ENCODE results near the gene SPEF2.
"Not testable (repeated sequence)": the region's sequence is repeated elsewhere in the genome, so short reads cannot be mapped to it uniquely, and the experiment has no call there.

The SPEF2 gene

GRCh38 chr5:35828082-35828598, 210.5 kb downstream of the SPEF2 start:
- peak; percentile 18 for DNase-seq

- DNase-seq, result no peak
Observed at GRCh38 chr5:35830587-35830986, 212.9 kb downstream of the SPEF2 start.

- DNase-seq, result no peak
Observed at GRCh38 chr5:35832762-35833161, 215.1 kb downstream of the SPEF2 start.

- no peak for DNase-seq
Observed at GRCh38 chr5:35833224-35833623, 215.6 kb downstream of the SPEF2 start.

GRCh38 chr5:35835796-35836742, 218.4 kb downstream of the SPEF2 start:
- no peak for DNase-seq

GRCh38 chr5:35838370-35839042, 220.8 kb downstream of the SPEF2 start:
- no peak for DNase-seq

GRCh38 chr5:35842856-35843255, 225.2 kb downstream of the SPEF2 start:
- no peak for DNase-seq

GRCh38 chr5:35845508-35845907, 227.8 kb downstream of the SPEF2 start:
- not testable (repeated sequence) for DNase-seq

GRCh38 chr5:35847491-35847890, 229.8 kb downstream of the SPEF2 start:
- DNase-seq, result no peak

GRCh38 chr5:35847961-35848360, 230.3 kb downstream of the SPEF2 start:
- DNase-seq, result no peak

- no peak for DNase-seq
Observed at GRCh38 chr5:35849860-35850259, 232.2 kb downstream of the SPEF2 start.

- no peak for DNase-seq
Observed at GRCh38 chr5:35850967-35851680, 233.5 kb downstream of the SPEF2 start.

GRCh38 chr5:35852084-35852734, 234.5 kb downstream of the SPEF2 start:
- no peak for DNase-seq

GRCh38 chr5:35852773-35853172, 235.1 kb downstream of the SPEF2 start:
- DNase-seq, result no peak

- DNase-seq, result no peak
Observed at GRCh38 chr5:35853631-35854030, 236.0 kb downstream of the SPEF2 start.

- DNase-seq, result no peak
Observed at GRCh38 chr5:35854248-35854647, 236.6 kb downstream of the SPEF2 start.

- DNase-seq, result no peak
Observed at GRCh38 chr5:35855187-35855586, 237.5 kb downstream of the SPEF2 start.

GRCh38 chr5:35856186-35856764, 238.6 kb downstream of the SPEF2 start:
- not testable (repeated sequence) for DNase-seq

GRCh38 chr5:35856765-35857351, 239.2 kb downstream of the SPEF2 start, which contains the start of gene IL7R:
IL7R (plus strand) TSS chr5:35856891; CDS start chr5:35856978, 87 bp downstream.
- peak; percentile 58 for DNase-seq

- DNase-seq, result peak; percentile 96
Observed at GRCh38 chr5:35857606-35858205, 240.0 kb downstream of the SPEF2 start.

GRCh38 chr5:35859101-35859661, 241.5 kb downstream of the SPEF2 start:
- peak; percentile 62 for DNase-seq

Measured in fibroblast of skin of right quadriceps (primary cell).